Stimulated activated CD4-positive, alpha-beta T cell treated with anti-CD3 and anti-CD28 coated beads, Interleukin-1b, Interleukin-23, amount 100 ng/mL, for 24 hours (primary cell): ENCODE results near the gene SCG2.
"Not testable (repeated sequence)": the region's sequence is repeated elsewhere in the genome, so short reads cannot be mapped to it uniquely, and the experiment has no call there.

Experiments
- DNase-seq, 4 experiments: peaks; one replicate each; pipeline ENCODE4 v3.0.0-alpha.2; 2020; ENCODE audit warnings: low read depth in 4 of 4, low spot score in 1 of 4

Gene SCG2

GRCh38 chr2:223613017-223613950 is 11.1 kb upstream of the SCG2 start:
- DNase-seq: no peak

GRCh38 chr2:223612501-223612900 is 10.3 kb upstream of the SCG2 start:
- no peak for DNase-seq

GRCh38 chr2:223611061-223611460 is 8.9 kb upstream of the SCG2 start:
- no peak for DNase-seq

GRCh38 chr2:223607476-223607875 is 5.3 kb upstream of the SCG2 start:
- DNase-seq: no peak

- no peak for DNase-seq
Observed at GRCh38 chr2:223606946-223607345, 4.8 kb upstream of the SCG2 start.

- no peak for DNase-seq
Observed at GRCh38 chr2:223604231-223604630, 2.1 kb upstream of the SCG2 start.

GRCh38 chr2:223602972-223603371 is 811 bp upstream of the SCG2 start:
- no peak for DNase-seq

GRCh38 chr2:223601018-223601417 is 1.1 kb downstream of the SCG2 start:
- DNase-seq: no peak

- DNase-seq: no peak
Observed at GRCh38 chr2:223599640-223600380, 2.4 kb downstream of the SCG2 start.

GRCh38 chr2:223598994-223599639 is 3.0 kb downstream of the SCG2 start:
- no peak for DNase-seq

GRCh38 chr2:223597076-223597475 is 5.1 kb downstream of the SCG2 start:
- no peak for DNase-seq

- DNase-seq: no peak
Observed at GRCh38 chr2:223596208-223596607, 6.0 kb downstream of the SCG2 start.

GRCh38 chr2:223594831-223595230 is 7.3 kb downstream of the SCG2 start:
- DNase-seq: no peak

- DNase-seq: no peak
Observed at GRCh38 chr2:223594259-223594658, 7.9 kb downstream of the SCG2 start.

GRCh38 chr2:223592689-223593088 is 9.5 kb downstream of the SCG2 start:
- DNase-seq: not testable (repeated sequence)

- no peak for DNase-seq
Observed at GRCh38 chr2:223591596-223591995, 10.6 kb downstream of the SCG2 start.

GRCh38 chr2:223590964-223591363 is 11.2 kb downstream of the SCG2 start:
- no peak for DNase-seq

GRCh38 chr2:223589901-223590300 is 12.3 kb downstream of the SCG2 start:
- DNase-seq: no peak

GRCh38 chr2:223588251-223588650 is 13.9 kb downstream of the SCG2 start:
- no peak for DNase-seq

GRCh38 chr2:223587301-223587700 is 14.9 kb downstream of the SCG2 start:
- no peak for DNase-seq

- DNase-seq: no peak
Observed at GRCh38 chr2:223586261-223586660, 15.9 kb downstream of the SCG2 start.

- DNase-seq: no peak
Observed at GRCh38 chr2:223585666-223586065, 16.5 kb downstream of the SCG2 start.
